ENCODE data around the gene GDNF.

Gene GDNF

GRCh38 chr5:37846786-37847310 lies 7.0 kb upstream of the GDNF start:
- no peak for DNase-seq (ENCODE audit: low spot score)

- DNase-seq (ENCODE audit: low spot score) = no peak
Measured at GRCh38 chr5:37844009-37844408, 4.2 kb upstream of the GDNF start.

GRCh38 chr5:37842048-37842447 lies 2.2 kb upstream of the GDNF start:
- no peak for DNase-seq (ENCODE audit: low spot score)

GRCh38 chr5:37841203-37841602 lies 1.4 kb upstream of the GDNF start:
- no peak for DNase-seq (ENCODE audit: low spot score)

GRCh38 chr5:37840053-37841034 lies 503 bp upstream of the GDNF start:
- peak; percentile 76 for DNase-seq (ENCODE audit: low spot score)

GRCh38 chr5:37838933-37839341 lies 904 bp downstream of the GDNF start:
- no peak for DNase-seq (ENCODE audit: low spot score)

- DNase-seq (ENCODE audit: low spot score) = no peak
Measured at GRCh38 chr5:37838152-37838932, 1.5 kb downstream of the GDNF start.

- DNase-seq (ENCODE audit: low spot score) = peak; percentile 90
Measured at GRCh38 chr5:37837414-37838032, 2.3 kb downstream of the GDNF start.

- peak; percentile 78 for DNase-seq (ENCODE audit: low spot score)
Measured at GRCh38 chr5:37836592-37837413, 3.0 kb downstream of the GDNF start.

- DNase-seq (ENCODE audit: low spot score) = no peak
Measured at GRCh38 chr5:37836235-37836591, 3.6 kb downstream of the GDNF start.

- DNase-seq (ENCODE audit: low spot score) = no peak
Measured at GRCh38 chr5:37835380-37835973, 4.4 kb downstream of the GDNF start.

- no peak for DNase-seq (ENCODE audit: low spot score)
Measured at GRCh38 chr5:37834542-37835379, 5.1 kb downstream of the GDNF start.

GRCh38 chr5:37833990-37834389 lies 5.9 kb downstream of the GDNF start:
- no peak for DNase-seq (ENCODE audit: low spot score)

GRCh38 chr5:37831821-37832534 lies 7.9 kb downstream of the GDNF start:
- no peak for DNase-seq (ENCODE audit: low spot score)

GRCh38 chr5:37830348-37830747 lies 9.5 kb downstream of the GDNF start:
- no peak for DNase-seq (ENCODE audit: low spot score)

- DNase-seq (ENCODE audit: low spot score) = no peak
Measured at GRCh38 chr5:37825334-37825915, 14.4 kb downstream of the GDNF start.

GRCh38 chr5:37823433-37824152 lies 16.2 kb downstream of the GDNF start:
- no peak for DNase-seq (ENCODE audit: low spot score)

- DNase-seq (ENCODE audit: low spot score) = no peak
Measured at GRCh38 chr5:37816883-37817282, 23.0 kb downstream of the GDNF start.
